NCI-H146 (cell line): ENCODE measurements around the gene FAM3C.
"Not testable (repeated sequence)": the region's sequence is repeated elsewhere in the genome, so short reads cannot be mapped to it uniquely, and the experiment has no call there.

ENCODE experiments used
- DNase-seq: peaks from one replicate; lab custom pipeline; 2025; lab: John Stamatoyannopoulos, UW

The FAM3C gene

GRCh38 chr7:121331048-121331447 lies 65.1 kb downstream of the FAM3C start:
- no peak for DNase-seq

- DNase-seq = peak; percentile 66
These were observed 65.9 kb downstream of the FAM3C start for GRCh38 chr7:121330053-121330833.

- no peak for DNase-seq
These were observed 66.7 kb downstream of the FAM3C start for GRCh38 chr7:121329191-121330052.

GRCh38 chr7:121328508-121329190 lies 67.5 kb downstream of the FAM3C start, which contains the start of gene WNT16:
Gene WNT16 (plus strand): TSS chr7:121329000. CDS start chr7:121329293, 293 bp downstream.
- DNase-seq = no peak

- no peak for DNase-seq
These were observed 68.4 kb downstream of the FAM3C start for GRCh38 chr7:121327671-121328070.

GRCh38 chr7:121323515-121324302 lies 72.4 kb downstream of the FAM3C start:
- DNase-seq = no peak

- peak; percentile 76 for DNase-seq
These were observed 73.6 kb downstream of the FAM3C start for GRCh38 chr7:121322460-121322859.

GRCh38 chr7:121315170-121315569 lies 80.9 kb downstream of the FAM3C start:
- not testable (repeated sequence) for DNase-seq

GRCh38 chr7:121313793-121314676 lies 82.1 kb downstream of the FAM3C start:
- peak; percentile 40 for DNase-seq

- peak; percentile 40 for DNase-seq
These were observed 82.8 kb downstream of the FAM3C start for GRCh38 chr7:121313220-121313792.

- peak; percentile 9 for DNase-seq
These were observed 89.0 kb downstream of the FAM3C start for GRCh38 chr7:121307021-121307574.

- DNase-seq = no peak
These were observed 89.5 kb downstream of the FAM3C start for GRCh38 chr7:121306565-121306964.

GRCh38 chr7:121305109-121305508 lies 91.0 kb downstream of the FAM3C start:
- DNase-seq = no peak

GRCh38 chr7:121304102-121304658 lies 91.9 kb downstream of the FAM3C start:
- DNase-seq = no peak

GRCh38 chr7:121303422-121304101 lies 92.5 kb downstream of the FAM3C start:
- no peak for DNase-seq

- no peak for DNase-seq
These were observed 93.8 kb downstream of the FAM3C start for GRCh38 chr7:121302214-121302745.

- no peak for DNase-seq
These were observed 94.5 kb downstream of the FAM3C start for GRCh38 chr7:121301446-121302213.
